Osteoblast (primary cell): ENCODE results near the gene ITGA7. TPM values are rescaled to one million over a fixed set of nuclear protein-coding genes. Genes with fewer than 3 reads are reported as not detected.

ENCODE experiments used
- DNase-seq: peaks from one replicate; pipeline ENCODE4 v3.0.0; 2011; ENCODE audit warnings: low spot score, mixed read lengths; ENCODE audit not compliant: insufficient read length; ENCODE audit errors: missing footprints
- H2AFZ ChIP-seq: 2 replicates; pipeline ENCODE4 v1.6.0; 2011; ENCODE audit warnings: mild to moderate bottlenecking, low read length
- H3K27ac ChIP-seq: 2 replicates; pipeline ENCODE4 v1.5.1; 2011; ENCODE audit warnings: mild to moderate bottlenecking, low read depth, low read length, moderate library complexity
- H3K27me3 ChIP-seq: 2 replicates; pipeline ENCODE4 v1.6.0; 2012; ENCODE audit warnings: mild to moderate bottlenecking, control low read depth, inconsistent platforms, low read length, moderate library complexity; ENCODE audit not compliant: insufficient read depth
- H3K36me3 ChIP-seq: 2 replicates; pipeline ENCODE4 v1.5.1; 2011; ENCODE audit warnings: mild to moderate bottlenecking, low read length, control low read depth, moderate library complexity; ENCODE audit not compliant: insufficient read depth
- H3K4me1 ChIP-seq: 2 replicates; pipeline ENCODE4 v1.5.1; 2011; ENCODE audit warnings: mild to moderate bottlenecking, low read length, control low read depth, moderate library complexity; ENCODE audit not compliant: insufficient read depth
- H3K4me2 ChIP-seq: 2 replicates; pipeline ENCODE4 v1.6.0; 2011; ENCODE audit warnings: mild to moderate bottlenecking, low read length; ENCODE audit not compliant: insufficient read depth
- H3K4me3 ChIP-seq: fragments of 200-600 bp; sonication (generic); 3 replicates; pipeline ENCODE4 v1.5.1; 2012; ENCODE audit warnings: mild to moderate bottlenecking, low read length, inconsistent platforms; ENCODE audit not compliant: insufficient read depth
- H3K79me2 ChIP-seq: 2 replicates; pipeline ENCODE4 v1.6.0; 2012; ENCODE audit warnings: mild to moderate bottlenecking, low read length, control low read depth, inconsistent platforms; ENCODE audit not compliant: insufficient read depth
- H3K9me3 ChIP-seq: 2 replicates; pipeline ENCODE4 v1.5.1; 2011; ENCODE audit warnings: low read depth, low read length, control low read depth
- H4K20me1 ChIP-seq: 2 replicates; pipeline ENCODE4 v1.6.0; 2012; ENCODE audit warnings: mild to moderate bottlenecking, low read length, control low read depth; ENCODE audit not compliant: insufficient read depth
- CTCF ChIP-seq: IDR thresholded peaks from 2 replicates; pipeline ENCODE4 v1.5.1; 2011; ENCODE audit warnings: mild to moderate bottlenecking, low read depth, low read length, moderate library complexity; ENCODE audit errors: extremely low read depth
- small RNA-seq: library from RNA; depleted of rRNA; stranded (forward); fragments of <200 nt; gene quantifications from one replicate; pipeline ENCODE3, GENCODE V24; 2012
- total RNA-seq: library from RNA; depleted of rRNA; stranded (reverse); fragments of >200 nt; gene quantifications from 2 replicates; pipeline ENCODE4 v1.2.3, GENCODE V29; 2012

Gene ITGA7
- total RNA-seq, 1 donor = 22.4 TPM

- no peak for TF ChIP-seq CTCF
These were observed 66.1 kb downstream of the ITGA7 start for GRCh38 chr12:55641595-55641994.

GRCh38 chr12:55637467-55637866 lies 70.2 kb downstream of the ITGA7 start:
- Histone ChIP-seq H2AFZ (no peak overlapping the region), H3K9me3 (no peaks in the 10 kb centered on the region), H3K4me1 (no peaks in the 10 kb centered on the region), H3K27me3 (peaks cover 54% of the 10 kb centered on the region), H3K79me2 (no peaks in the 10 kb centered on the region), H3K36me3 (no peaks in the 10 kb centered on the region), H3K4me3 (no peak overlapping the region), H4K20me1 (no peaks in the 10 kb centered on the region), H3K27ac (no peak overlapping the region), H3K4me2 (no peak overlapping the region)
- TF ChIP-seq CTCF = no peak
- DNase-seq = no peak

More at GRCh38 chr12:55641595-55641994, 66.1 kb downstream of the ITGA7 start:
- Histone ChIP-seq H4K20me1 (no peaks in the 10 kb centered on the region), H3K27me3 (peaks cover 46% of the 10 kb centered on the region), H3K36me3 (no peaks in the 10 kb centered on the region), H2AFZ (no peak overlapping the region), H3K27ac (no peak overlapping the region), H3K79me2 (no peaks in the 10 kb centered on the region), H3K4me1 (no peaks in the 10 kb centered on the region), H3K9me3 (no peaks in the 10 kb centered on the region), H3K4me2 (no peak overlapping the region), H3K4me3 (no peak overlapping the region)
- DNase-seq = no peak

- Histone ChIP-seq H3K4me1 (no peaks in the 10 kb centered on the region), H3K79me2 (no peaks in the 10 kb centered on the region), H3K9me3 (no peaks in the 10 kb centered on the region), H2AFZ (no peak within 1 kb of the TSS), H3K36me3 (no peaks in the 10 kb centered on the region), H4K20me1 (no peaks in the 10 kb centered on the region), H3K4me3 (no peak within 1 kb of the TSS), H3K4me2 (no peak within 1 kb of the TSS), H3K27me3 (peaks cover 55% of the 10 kb centered on the region), H3K27ac (no peak within 1 kb of the TSS)
- no peak for TF ChIP-seq CTCF
- no peak for DNase-seq
These were observed 70.9 kb downstream of the ITGA7 start, which contains the start of gene OR10P1 for GRCh38 chr12:55636853-55637252. Gene OR10P1, plus strand, starts transcription at chr12:55636892. Its CDS starts 0 bp downstream, at chr12:55636892.

- H3K9me3 ChIP-seq = no peaks in the 10 kb centered on the region
- H2AFZ ChIP-seq = no peak overlapping the region
- TF ChIP-seq CTCF = no peak
- no peaks in the 10 kb centered on the region for H4K20me1 ChIP-seq
- H3K79me2 ChIP-seq = no peaks in the 10 kb centered on the region
- no peak overlapping the region for H3K4me3 ChIP-seq
- H3K4me2 ChIP-seq = no peak overlapping the region
- no peak for DNase-seq
- no peaks in the 10 kb centered on the region for H3K4me1 ChIP-seq
- H3K27ac ChIP-seq = no peak overlapping the region
- H3K36me3 ChIP-seq = no peaks in the 10 kb centered on the region
- peaks cover 52% of the 10 kb centered on the region for H3K27me3 ChIP-seq
These were observed 71.5 kb downstream of the ITGA7 start for GRCh38 chr12:55636116-55636655.

Small RNA genes within 50 kb of the gene (small RNA-seq; reads per million reads assigned to genes)
- gene AC009779.1 = not detected
- not detected for gene AC009779.5
- not detected for gene RF00017

Other genes with a start within 250 kb of the ITGA7 start
- gene OR6C70, start 237.8 kb downstream of the ITGA7 start, total RNA-seq = not detected in 2 replicates
- not detected in 2 replicates for gene OR6C68, start 215.5 kb downstream of the ITGA7 start, total RNA-seq
- gene OR6C4, start 158.3 kb downstream of the ITGA7 start, total RNA-seq = not detected in 2 replicates
- not detected in 2 replicates for gene OR2AP1, start 135.4 kb downstream of the ITGA7 start, total RNA-seq
- not detected in 2 replicates for gene OR10P1, start 71.0 kb downstream of the ITGA7 start, total RNA-seq
- 46.0 and 59.4 TPM in 2 replicates for gene BLOC1S1, start 8.1 kb upstream of the ITGA7 start, total RNA-seq
- gene RDH5, start 12.5 kb upstream of the ITGA7 start, total RNA-seq = 27.7 and 32.2 TPM in 2 replicates
- 3,072 and 3,128 TPM in 2 replicates for gene CD63, start 21.1 kb upstream of the ITGA7 start, total RNA-seq
- gene GDF11, start 35.2 kb upstream of the ITGA7 start, total RNA-seq = 4.1 and 4.3 TPM in 2 replicates
- 53.6 and 56.6 TPM in 2 replicates for gene SARNP, start 109.8 kb upstream of the ITGA7 start, total RNA-seq
- 9.4 and 10.1 TPM in 2 replicates for gene ORMDL2, start 110.1 kb upstream of the ITGA7 start, total RNA-seq
- 40.1 and 41.6 TPM in 2 replicates for gene DNAJC14, start 121.7 kb upstream of the ITGA7 start, total RNA-seq
- gene MMP19, start 135.0 kb upstream of the ITGA7 start, total RNA-seq = 13.0 and 14.7 TPM in 2 replicates
- gene PYM1, start 220.0 kb upstream of the ITGA7 start, total RNA-seq = 25.0 and 31.5 TPM in 2 replicates
- 32.6 and 36.5 TPM in 2 replicates for gene DGKA, start 223.3 kb upstream of the ITGA7 start, total RNA-seq